ENCODE results near the gene SNX20.

SNX20 gene

DNA sequence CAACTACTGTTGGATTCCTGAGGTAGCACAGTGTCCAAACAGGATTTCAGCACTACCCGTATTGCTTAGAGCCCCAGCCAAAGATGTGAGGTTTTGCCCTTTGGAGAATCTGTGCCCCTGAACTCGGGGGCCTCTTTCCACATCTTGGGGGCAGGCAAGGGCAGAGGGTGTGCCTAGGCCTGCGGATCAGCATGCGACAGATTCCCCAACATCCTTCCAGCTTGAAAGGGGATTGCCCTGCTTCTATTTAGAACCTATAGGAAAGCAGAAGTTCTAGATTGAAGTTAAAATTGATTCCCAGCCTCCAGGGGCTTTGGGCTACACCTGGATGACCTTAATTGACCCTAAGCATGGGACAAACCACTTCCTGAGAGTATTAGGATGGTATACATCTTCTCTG is 31.8 kb upstream of the SNX20 start:
- Histone ChIP-seq H3K36me3 (ENCODE audit: insufficient read depth, low read length) (no peaks in the 10 kb centered on the region), H3K27ac (ENCODE audit: low read depth, low read length) (no peak overlapping the region), H3K4me1 (ENCODE audit: insufficient read depth, low read length) (peaks cover 12% of the 10 kb centered on the region), H3K4me3 (ENCODE audit: low read depth in 1 of 2, low read length in 2 of 2) (no peak overlapping the region), H3K9ac (ENCODE audit: low read length) (no peak overlapping the region), H3K27me3 (ENCODE audit: control insufficient read depth in 1 of 2, insufficient read depth in 2 of 2, low read length in 2 of 2) (no peaks in the 10 kb centered on the region), H3K9me3 (ENCODE audit: low read length) (no peaks in the 10 kb centered on the region)

DNA sequence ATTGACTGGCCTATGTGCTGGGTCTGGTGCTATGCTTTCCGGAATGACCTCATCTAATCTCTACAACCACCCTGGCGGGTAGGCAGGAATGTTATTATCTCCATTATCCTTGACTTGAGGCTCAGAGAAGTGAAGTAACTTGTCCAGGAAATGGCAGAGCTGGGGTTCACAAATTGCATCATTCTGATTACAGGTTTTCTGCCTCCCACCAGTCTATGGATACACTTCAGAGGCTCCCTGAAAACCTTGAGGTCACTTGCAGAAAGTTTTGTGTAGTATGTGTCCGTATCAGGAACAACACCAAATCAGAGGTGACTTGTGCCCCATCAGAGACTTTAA is 31.4 kb upstream of the SNX20 start:
- Histone ChIP-seq H3K36me3 (ENCODE audit: insufficient read depth, low read length) (no peaks in the 10 kb centered on the region), H3K9me3 (ENCODE audit: low read length) (no peaks in the 10 kb centered on the region), H3K4me3 (ENCODE audit: low read depth in 1 of 2, low read length in 2 of 2) (no peak overlapping the region), H3K9ac (ENCODE audit: low read length) (no peak overlapping the region), H3K27ac (ENCODE audit: low read depth, low read length) (no peak overlapping the region), H3K4me1 (ENCODE audit: insufficient read depth, low read length) (peaks cover 12% of the 10 kb centered on the region), H3K27me3 (ENCODE audit: control insufficient read depth in 1 of 2, insufficient read depth in 2 of 2, low read length in 2 of 2) (no peaks in the 10 kb centered on the region)

DNA sequence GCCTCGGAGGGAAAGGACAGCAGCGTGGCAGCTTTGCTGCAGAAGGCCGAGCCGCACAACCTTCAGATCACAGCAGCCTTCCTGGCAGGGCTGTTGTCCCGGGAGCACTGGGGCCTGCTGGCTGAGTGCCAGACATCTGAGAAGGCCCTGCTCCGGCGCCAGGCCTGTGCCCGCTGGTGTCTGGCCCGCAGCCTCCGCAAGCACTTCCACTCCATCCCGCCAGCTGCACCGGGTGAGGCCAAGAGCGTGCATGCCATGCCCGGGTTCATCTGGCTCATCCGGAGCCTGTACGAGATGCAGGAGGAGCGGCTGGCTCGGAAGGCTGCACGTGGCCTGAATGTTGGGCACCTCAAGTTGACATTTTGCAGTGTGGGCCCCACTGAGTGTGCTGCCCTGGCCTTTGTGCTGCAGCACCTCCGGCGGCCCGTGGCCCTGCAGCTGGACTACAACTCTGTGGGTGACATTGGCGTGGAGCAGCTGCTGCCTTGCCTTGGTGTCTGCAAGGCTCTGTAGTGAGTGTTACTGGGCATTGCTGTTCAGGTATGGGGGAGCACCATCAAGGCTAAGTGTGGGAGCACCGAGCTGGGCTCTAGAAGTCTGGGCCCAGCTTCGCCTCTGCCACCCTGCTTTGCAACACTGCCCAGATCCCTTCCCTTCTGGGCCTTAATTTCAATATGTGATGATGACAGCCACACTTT is 30.9 kb upstream of the SNX20 start:
- Histone ChIP-seq H3K27me3 (ENCODE audit: control insufficient read depth in 1 of 2, insufficient read depth in 2 of 2, low read length in 2 of 2) (no peaks in the 10 kb centered on the region), H3K36me3 (ENCODE audit: insufficient read depth, low read length) (no peaks in the 10 kb centered on the region), H3K9ac (ENCODE audit: low read length) (no peak overlapping the region), H3K4me1 (ENCODE audit: insufficient read depth, low read length) (peaks cover 12% of the 10 kb centered on the region), H3K4me3 (ENCODE audit: low read depth in 1 of 2, low read length in 2 of 2) (no peak overlapping the region), H3K9me3 (ENCODE audit: low read length) (no peaks in the 10 kb centered on the region), H3K27ac (ENCODE audit: low read depth, low read length) (peak overlapping the region; percentile 42)

DNA sequence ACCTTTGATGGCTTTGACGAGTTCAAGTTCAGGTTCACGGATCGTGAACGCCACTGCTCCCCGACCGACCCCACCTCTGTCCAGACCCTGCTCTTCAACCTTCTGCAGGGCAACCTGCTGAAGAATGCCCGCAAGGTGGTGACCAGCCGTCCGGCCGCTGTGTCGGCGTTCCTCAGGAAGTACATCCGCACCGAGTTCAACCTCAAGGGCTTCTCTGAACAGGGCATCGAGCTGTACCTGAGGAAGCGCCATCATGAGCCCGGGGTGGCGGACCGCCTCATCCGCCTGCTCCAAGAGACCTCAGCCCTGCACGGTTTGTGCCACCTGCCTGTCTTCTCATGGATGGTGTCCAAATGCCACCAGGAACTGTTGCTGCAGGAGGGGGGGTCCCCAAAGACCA is 29.9 kb upstream of the SNX20 start:
- Histone ChIP-seq H3K9ac (ENCODE audit: low read length) (no peak overlapping the region), H3K4me3 (ENCODE audit: low read depth in 1 of 2, low read length in 2 of 2) (no peak overlapping the region), H3K36me3 (ENCODE audit: insufficient read depth, low read length) (no peaks in the 10 kb centered on the region), H3K4me1 (ENCODE audit: insufficient read depth, low read length) (peaks cover 12% of the 10 kb centered on the region), H3K9me3 (ENCODE audit: low read length) (no peaks in the 10 kb centered on the region), H3K27me3 (ENCODE audit: control insufficient read depth in 1 of 2, insufficient read depth in 2 of 2, low read length in 2 of 2) (no peaks in the 10 kb centered on the region), H3K27ac (ENCODE audit: low read depth, low read length) (no peak overlapping the region)

DNA sequence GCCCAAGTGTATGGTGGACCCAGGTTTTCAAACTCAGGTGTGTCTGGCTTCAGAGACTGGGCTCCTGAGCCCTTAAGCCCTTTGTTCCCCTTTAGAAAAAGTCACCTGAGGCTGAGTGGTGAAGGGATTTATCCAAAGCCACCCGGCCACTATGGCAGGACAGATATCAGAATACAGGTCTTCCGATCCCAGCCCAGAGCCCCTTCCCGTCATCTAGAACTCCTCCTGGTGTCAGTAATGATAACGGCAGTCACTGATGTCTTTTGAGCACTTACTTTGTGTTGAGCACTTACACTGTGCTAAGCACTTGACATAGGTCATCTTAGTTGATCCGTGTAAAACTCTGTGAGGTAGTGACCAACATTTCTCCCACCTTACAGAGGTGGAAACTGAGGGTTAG is 28.9 kb upstream of the SNX20 start:
- peaks cover 12% of the 10 kb centered on the region for H3K4me1 ChIP-seq (ENCODE audit: insufficient read depth, low read length)
- no peak overlapping the region for H3K27ac ChIP-seq (ENCODE audit: low read depth, low read length)
- no peak overlapping the region for H3K9ac ChIP-seq (ENCODE audit: low read length)

DNA sequence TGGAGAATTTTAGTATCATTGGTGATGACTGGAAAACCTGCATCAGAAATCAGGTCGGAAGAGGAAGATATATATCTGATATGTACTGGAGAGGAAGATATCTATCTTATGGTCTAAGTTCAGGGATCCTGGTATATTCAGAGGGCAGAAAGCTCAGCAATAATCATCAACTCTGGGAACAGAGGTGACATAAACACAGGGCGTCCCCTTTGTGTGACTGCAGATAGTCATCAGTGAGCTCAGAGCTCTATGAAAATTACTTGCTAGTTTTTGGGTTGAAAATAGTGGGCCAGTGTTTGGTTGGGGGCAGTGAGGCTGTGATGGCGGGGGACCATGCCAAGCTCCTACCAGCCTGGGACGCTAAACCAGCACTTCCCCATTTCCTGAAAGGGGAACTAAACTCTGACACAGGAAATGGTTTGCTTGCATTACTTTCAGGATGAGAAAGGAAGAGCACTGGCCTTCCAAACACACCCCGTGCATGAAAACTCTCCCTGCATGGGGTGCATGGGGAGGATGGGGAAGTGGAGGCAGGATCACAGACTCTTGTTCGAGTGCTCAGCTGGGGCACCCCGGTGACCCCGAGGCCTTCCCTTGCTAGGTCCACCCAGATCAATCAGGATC is 28.1 kb upstream of the SNX20 start:
- Histone ChIP-seq H3K27ac (ENCODE audit: low read depth, low read length) (no peak overlapping the region), H3K27me3 (ENCODE audit: control insufficient read depth in 1 of 2, insufficient read depth in 2 of 2, low read length in 2 of 2) (no peaks in the 10 kb centered on the region), H3K9ac (ENCODE audit: low read length) (no peak overlapping the region), H3K36me3 (ENCODE audit: insufficient read depth, low read length) (no peaks in the 10 kb centered on the region), H3K9me3 (ENCODE audit: low read length) (no peaks in the 10 kb centered on the region), H3K4me1 (ENCODE audit: insufficient read depth, low read length) (peaks cover 10% of the 10 kb centered on the region), H3K4me3 (ENCODE audit: low read depth in 1 of 2, low read length in 2 of 2) (no peak overlapping the region)

More for the DNA sequence above, 28.9 kb upstream of the SNX20 start:
- Histone ChIP-seq H3K4me3 (ENCODE audit: low read depth in 1 of 2, low read length in 2 of 2) (no peak overlapping the region), H3K9me3 (ENCODE audit: low read length) (no peaks in the 10 kb centered on the region), H3K36me3 (ENCODE audit: insufficient read depth, low read length) (no peaks in the 10 kb centered on the region), H3K27me3 (ENCODE audit: control insufficient read depth in 1 of 2, insufficient read depth in 2 of 2, low read length in 2 of 2) (no peaks in the 10 kb centered on the region)

DNA sequence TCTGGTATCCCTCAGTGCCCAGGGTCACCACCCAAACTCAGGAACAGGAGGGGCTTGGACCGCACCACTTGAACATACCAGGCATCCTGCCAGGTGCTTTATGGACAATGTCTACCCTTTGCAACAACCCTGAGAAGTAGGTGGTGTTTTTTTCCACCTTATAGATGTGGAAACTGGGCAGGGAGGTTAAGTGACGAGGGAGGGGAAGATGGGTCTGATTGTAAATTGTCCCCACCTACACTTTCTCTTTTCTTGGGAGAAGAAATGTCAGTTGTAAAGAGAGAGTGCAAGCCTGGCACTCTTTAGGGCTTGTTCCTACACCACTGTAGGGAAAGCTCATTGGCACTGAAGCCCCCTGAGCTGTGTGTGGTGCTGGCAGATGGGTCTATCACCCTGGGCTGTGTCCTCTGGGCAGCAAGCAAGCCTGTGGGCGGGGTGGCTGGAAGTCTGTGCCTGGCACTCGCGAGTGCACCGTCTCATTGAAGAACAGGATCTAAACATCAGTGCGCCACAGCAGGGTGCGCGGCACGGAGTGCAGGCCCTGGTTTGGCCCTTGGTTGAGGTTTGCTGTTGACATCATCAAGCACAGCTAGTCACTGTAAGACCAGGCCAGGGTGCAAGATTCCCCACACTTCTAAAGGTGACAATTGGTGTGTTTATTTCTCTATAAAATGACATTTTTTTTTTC is 27.4 kb upstream of the SNX20 start:
- Histone ChIP-seq H3K9ac (ENCODE audit: low read length) (no peak overlapping the region), H3K27ac (ENCODE audit: low read depth, low read length) (no peak overlapping the region), H3K36me3 (ENCODE audit: insufficient read depth, low read length) (no peaks in the 10 kb centered on the region), H3K9me3 (ENCODE audit: low read length) (no peaks in the 10 kb centered on the region), H3K4me3 (ENCODE audit: low read depth in 1 of 2, low read length in 2 of 2) (no peak overlapping the region), H3K27me3 (ENCODE audit: control insufficient read depth in 1 of 2, insufficient read depth in 2 of 2, low read length in 2 of 2) (no peaks in the 10 kb centered on the region), H3K4me1 (ENCODE audit: insufficient read depth, low read length) (peaks cover 6% of the 10 kb centered on the region)

DNA sequence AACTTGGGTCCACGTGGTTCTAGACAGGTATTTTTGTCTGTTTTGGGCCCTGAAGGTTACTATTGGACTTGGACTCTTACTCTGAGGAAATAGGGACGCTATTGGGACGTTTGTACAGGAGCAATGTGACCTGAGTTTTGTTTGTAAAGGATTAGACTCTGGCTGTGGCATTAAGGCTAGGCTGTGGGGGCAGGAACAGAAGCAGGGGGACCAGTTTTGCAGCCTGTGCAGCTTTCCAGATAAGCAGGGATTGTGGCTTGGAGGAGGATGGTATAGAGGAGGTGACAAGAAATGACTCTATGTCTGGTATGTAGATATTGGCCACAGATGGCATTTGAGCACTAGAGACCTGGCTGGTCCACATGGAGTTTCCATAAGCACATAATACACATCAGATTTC is 25.1 kb upstream of the SNX20 start:
- no peak overlapping the region for H3K27ac ChIP-seq (ENCODE audit: low read depth, low read length)
- no peaks in the 10 kb centered on the region for H3K36me3 ChIP-seq (ENCODE audit: insufficient read depth, low read length)

DNA sequence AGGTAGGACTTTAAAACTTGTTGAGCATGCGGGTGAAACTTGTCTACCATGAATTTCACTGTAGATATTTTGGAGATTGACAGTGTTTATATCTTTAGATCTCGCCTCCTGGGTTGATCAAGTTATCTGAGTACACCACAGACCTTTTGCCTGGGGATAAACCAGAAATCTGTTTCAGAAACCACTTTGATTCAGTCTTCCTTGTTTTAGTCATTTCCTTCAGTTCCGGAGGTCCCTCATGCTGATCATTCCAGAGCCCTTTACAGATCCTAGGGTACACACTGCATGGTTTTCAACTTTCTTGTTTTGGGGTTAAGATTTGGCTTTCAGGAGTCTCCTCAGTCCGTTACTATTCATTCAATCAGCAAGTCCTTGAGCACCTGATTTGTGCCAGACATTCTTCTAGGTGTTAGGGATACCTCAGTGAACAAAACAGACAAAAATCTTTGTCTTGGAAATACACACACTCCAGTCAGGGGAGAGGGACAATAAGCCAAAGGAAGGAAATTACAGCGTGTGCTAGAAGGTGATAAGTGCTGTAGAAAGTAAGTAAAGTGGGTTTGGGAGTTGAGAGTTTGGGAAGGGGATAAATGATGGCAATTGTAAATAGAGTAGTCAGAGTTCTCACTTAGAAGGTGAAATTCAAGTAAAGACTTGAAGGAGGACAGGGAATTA is 24.5 kb upstream of the SNX20 start:
- H3K4me1 ChIP-seq (ENCODE audit: insufficient read depth, low read length) = no peaks in the 10 kb centered on the region
- H3K9me3 ChIP-seq (ENCODE audit: low read length) = no peaks in the 10 kb centered on the region
- no peaks in the 10 kb centered on the region for H3K36me3 ChIP-seq (ENCODE audit: insufficient read depth, low read length)
- H3K27ac ChIP-seq (ENCODE audit: low read depth, low read length) = no peak overlapping the region
- no peak overlapping the region for H3K9ac ChIP-seq (ENCODE audit: low read length)
- no peaks in the 10 kb centered on the region for H3K27me3 ChIP-seq (ENCODE audit: control insufficient read depth in 1 of 2, insufficient read depth in 2 of 2, low read length in 2 of 2)
- no peak overlapping the region for H3K4me3 ChIP-seq (ENCODE audit: low read depth in 1 of 2, low read length in 2 of 2)

More for the DNA sequence above, 25.1 kb upstream of the SNX20 start:
- H3K27me3 ChIP-seq (ENCODE audit: control insufficient read depth in 1 of 2, insufficient read depth in 2 of 2, low read length in 2 of 2) = no peaks in the 10 kb centered on the region
- H3K4me1 ChIP-seq (ENCODE audit: insufficient read depth, low read length) = peaks cover 2% of the 10 kb centered on the region
- H3K4me3 ChIP-seq (ENCODE audit: low read depth in 1 of 2, low read length in 2 of 2) = no peak overlapping the region
- H3K9me3 ChIP-seq (ENCODE audit: low read length) = no peaks in the 10 kb centered on the region
- no peak overlapping the region for H3K9ac ChIP-seq (ENCODE audit: low read length)

DNA sequence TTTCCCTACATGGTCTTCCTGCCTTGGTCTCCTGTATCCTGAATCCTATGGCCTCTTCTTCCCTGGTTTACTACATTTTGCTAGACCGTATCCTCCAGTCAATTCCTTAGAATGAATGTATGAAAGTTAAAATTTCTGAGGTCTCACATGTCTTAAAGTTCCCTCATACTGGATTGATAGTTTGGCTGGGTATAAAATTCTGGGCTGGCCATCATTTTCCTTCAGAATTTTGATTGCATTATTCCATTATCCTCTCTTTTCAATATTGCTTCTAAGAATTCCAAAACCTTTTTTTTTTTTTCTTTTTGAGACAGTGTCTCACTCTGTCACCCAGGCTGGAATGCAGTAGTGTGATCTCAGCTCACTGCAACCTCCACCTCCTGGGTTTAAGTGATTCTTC is 23.1 kb upstream of the SNX20 start:
- Histone ChIP-seq H3K36me3 (ENCODE audit: insufficient read depth, low read length) (no peaks in the 10 kb centered on the region), H3K27me3 (ENCODE audit: control insufficient read depth in 1 of 2, insufficient read depth in 2 of 2, low read length in 2 of 2) (no peaks in the 10 kb centered on the region), H3K4me1 (ENCODE audit: insufficient read depth, low read length) (no peaks in the 10 kb centered on the region), H3K9me3 (ENCODE audit: low read length) (no peaks in the 10 kb centered on the region), H3K4me3 (ENCODE audit: low read depth in 1 of 2, low read length in 2 of 2) (no peak overlapping the region), H3K27ac (ENCODE audit: low read depth, low read length) (no peak overlapping the region), H3K9ac (ENCODE audit: low read length) (no peak overlapping the region)

DNA sequence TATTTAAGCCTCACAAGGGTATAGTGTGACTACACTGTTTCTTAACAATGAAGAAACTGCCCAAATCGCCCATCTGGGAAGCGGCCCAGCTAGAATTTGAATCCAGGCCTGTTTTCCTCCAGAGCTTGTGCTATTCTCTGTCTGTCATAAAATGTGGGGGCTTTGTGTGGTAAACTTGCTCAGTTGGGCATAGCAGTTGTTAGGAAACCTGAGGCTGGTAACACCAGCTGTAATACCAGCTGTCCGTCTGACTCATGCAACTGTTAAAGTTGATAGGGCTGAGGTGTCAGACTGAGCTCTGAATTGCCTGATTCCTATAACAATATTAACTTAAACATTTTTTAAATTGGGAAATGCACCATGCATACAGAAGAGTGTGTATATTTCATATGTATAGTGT is 21.6 kb upstream of the SNX20 start:
- Histone ChIP-seq H3K4me3 (ENCODE audit: low read depth in 1 of 2, low read length in 2 of 2) (no peak overlapping the region), H3K9ac (ENCODE audit: low read length) (no peak overlapping the region), H3K36me3 (ENCODE audit: insufficient read depth, low read length) (no peaks in the 10 kb centered on the region), H3K9me3 (ENCODE audit: low read length) (no peaks in the 10 kb centered on the region), H3K4me1 (ENCODE audit: insufficient read depth, low read length) (peaks cover 7% of the 10 kb centered on the region), H3K27ac (ENCODE audit: low read depth, low read length) (no peak overlapping the region), H3K27me3 (ENCODE audit: control insufficient read depth in 1 of 2, insufficient read depth in 2 of 2, low read length in 2 of 2) (no peaks in the 10 kb centered on the region)
